HG02571 (cell line): ENCODE results near the gene TBC1D4.
A peak's percentile ranks its signal among the peaks of the same experiment; 100 is the strongest.
"Not testable (repeated sequence)": the region's sequence is repeated elsewhere in the genome, so short reads cannot be mapped to it uniquely, and the experiment has no call there.

Experiments used
- ATAC-seq: cut with Tn5 transposase; IDR thresholded peaks from one replicate; pipeline ENCODE4 v1.9.1; 2021; ENCODE audit warnings: mild to moderate bottlenecking, moderate library complexity; ENCODE audit not compliant: unreplicated experiment

TBC1D4 gene

DNA sequence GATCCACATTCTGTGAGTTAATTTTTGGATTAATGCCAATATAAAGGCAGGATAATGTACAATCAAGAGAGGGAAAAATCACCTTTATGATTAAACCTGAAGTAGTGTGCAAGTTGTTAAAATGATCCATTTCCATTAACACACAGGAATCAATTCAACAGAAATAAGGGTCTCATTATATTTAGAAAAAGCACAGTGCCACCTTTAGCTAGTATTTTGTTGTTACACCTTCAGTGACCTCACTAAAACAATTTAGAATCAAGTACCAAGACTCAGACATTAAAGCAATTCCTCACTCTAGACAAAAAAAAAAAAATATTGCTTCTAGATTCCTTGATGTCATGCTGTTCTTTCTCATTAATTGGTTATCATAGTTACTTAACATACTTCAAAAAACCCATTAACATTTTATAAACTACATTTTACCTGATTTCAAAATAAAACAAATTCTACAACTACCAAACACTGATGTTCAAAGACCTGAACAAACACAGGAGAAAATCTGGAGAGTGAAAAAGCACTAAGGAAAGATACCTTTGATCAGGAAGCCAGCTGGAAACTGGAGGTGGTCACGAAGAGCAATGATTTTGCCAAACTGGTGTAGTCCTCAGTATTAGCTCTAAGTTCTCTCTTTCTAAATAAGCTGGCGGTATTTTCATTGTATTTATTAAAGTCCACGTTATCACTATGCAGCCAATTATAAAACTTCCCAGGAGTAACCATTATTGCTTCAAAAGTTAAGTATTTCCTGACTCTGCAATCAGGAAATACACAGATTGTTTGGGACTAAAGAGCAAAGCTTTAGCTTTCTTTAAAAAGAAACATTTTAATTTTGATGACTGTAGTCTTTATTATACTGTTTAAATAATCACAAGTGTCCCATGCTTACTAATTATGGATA, 115.3 kb downstream of the TBC1D4 start:
- no peak for ATAC-seq

DNA sequence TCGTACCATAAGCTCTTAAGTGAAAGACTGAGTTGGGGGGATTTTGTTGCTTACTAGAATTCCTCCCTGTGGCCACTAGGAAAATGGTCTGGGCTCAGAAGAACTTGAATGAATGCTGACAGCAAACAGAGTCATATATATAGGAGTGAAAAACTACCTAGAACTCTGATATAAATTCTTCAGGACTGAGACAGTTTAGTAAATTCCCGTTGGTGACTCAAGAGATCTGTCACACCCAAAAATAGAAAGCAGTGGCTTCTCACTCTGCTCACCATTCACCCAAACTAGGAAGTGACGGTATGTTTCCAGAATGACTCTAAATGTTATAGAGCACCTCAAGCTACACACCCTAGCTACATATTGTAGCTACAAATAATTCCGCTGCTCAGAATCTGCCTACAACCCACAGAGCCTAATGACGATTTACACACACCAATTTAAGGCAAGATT, 116.2 kb downstream of the TBC1D4 start:
- peak; percentile 96 for ATAC-seq

GRCh38 chr13:75364131-75364713, 117.7 kb downstream of the TBC1D4 start:
- ATAC-seq: no peak

GRCh38 chr13:75363371-75363770, 118.6 kb downstream of the TBC1D4 start:
- ATAC-seq: no peak

- no peak for ATAC-seq
These were observed 119.9 kb downstream of the TBC1D4 start for GRCh38 chr13:75362026-75362425.

DNA sequence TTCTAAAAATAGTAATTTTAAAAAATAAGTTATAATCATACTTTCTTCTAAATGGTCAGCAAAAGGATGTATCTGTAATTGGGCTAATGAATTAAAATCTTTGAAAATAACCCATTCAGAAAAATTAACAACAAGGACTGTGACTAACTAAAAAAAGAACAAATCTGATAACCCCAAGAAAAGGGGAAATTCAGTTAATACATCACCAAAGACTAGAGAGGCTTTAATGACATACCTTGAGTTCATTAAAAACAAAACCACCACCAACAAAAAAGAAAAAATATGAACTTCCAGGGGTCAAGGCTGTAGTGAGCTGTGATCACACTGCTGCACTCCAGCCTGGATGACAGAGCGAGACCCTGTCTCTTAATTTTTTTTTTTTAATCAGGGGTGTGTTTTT, 121.8 kb downstream of the TBC1D4 start:
- no peak for ATAC-seq

GRCh38 chr13:75359266-75359665, 122.7 kb downstream of the TBC1D4 start:
- no peak for ATAC-seq

GRCh38 chr13:75357576-75358289, 124.2 kb downstream of the TBC1D4 start:
- ATAC-seq: peak; percentile 82

- ATAC-seq: no peak
These were observed 125.5 kb downstream of the TBC1D4 start for GRCh38 chr13:75356421-75356820.

DNA sequence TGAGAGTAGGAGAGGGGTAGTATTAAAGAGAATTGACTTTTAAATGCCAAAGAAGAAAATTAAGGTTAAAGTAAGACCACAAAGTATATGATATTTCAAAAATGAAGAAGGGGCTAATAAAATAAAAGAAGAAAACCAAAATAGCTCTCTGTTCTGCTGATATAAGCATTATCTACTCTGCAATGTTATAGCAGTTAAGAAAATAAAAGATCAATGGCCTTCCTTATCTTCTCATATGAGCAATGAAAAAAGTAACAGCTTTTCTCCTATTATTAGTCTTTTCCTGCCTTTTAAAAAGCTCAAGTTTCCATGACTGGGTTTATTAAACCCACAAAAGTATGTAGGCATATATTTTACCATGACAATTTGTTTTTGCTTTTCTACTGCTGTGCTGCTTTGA, 126.4 kb downstream of the TBC1D4 start:
- no peak for ATAC-seq

- ATAC-seq: peak; percentile 89
These were observed 128.2 kb downstream of the TBC1D4 start for GRCh38 chr13:75353781-75354193.

DNA sequence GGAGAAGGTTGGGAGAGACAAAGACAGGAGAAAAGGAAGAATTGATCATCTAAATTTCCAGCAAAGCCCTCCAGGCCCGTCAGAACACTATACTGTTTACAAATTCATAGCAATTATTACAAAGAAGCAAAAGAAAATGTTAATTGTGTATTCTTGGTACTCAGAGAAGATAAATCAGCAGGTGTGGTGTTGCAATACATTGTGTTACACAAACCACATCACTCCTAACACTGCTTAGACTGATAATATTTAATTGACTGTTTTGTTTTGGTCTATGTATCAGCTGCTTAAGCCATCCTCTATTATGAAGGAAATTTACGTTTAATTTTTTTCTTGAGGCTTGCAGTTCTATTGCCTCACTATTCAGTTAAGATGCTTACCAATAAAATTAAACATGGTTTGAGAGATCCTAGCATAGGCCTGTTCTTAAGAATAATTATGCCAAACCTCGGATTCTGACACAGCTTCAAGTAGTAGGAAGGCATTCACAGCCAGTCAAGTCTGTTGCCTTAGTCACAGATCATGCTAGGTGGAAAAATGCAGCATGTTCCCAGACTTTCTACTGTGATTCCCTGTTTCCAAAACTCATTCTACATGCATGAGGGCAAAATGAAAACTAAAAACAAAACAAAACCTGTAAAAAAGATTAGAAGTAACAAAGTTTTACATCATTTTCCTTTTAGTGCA, 129.2 kb downstream of the TBC1D4 start:
- no peak for ATAC-seq

DNA sequence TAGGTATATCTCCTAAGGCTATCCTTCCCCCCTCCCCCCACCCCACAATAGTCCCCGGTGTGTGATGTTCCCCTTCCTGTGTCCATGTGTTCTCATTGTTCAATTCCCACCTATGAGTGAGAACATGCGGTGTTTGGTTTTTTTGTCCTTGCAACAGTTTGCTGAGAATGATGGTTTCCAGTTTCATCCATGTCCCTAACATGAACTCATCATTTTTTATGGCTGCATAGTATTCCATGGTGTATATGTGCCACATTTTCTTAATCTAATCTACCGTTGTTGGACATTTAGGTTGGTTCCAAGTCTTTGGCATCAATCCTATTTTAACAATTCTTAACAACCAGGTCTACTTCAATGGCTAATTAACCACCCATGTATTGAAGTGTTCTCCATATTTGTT, 130.4 kb downstream of the TBC1D4 start:
- ATAC-seq: not testable (repeated sequence)

GRCh38 chr13:75347925-75348324, 134.0 kb downstream of the TBC1D4 start:
- no peak for ATAC-seq

GRCh38 chr13:75347457-75347856, 134.5 kb downstream of the TBC1D4 start:
- ATAC-seq: no peak

GRCh38 chr13:75345193-75345592, 136.8 kb downstream of the TBC1D4 start:
- ATAC-seq: no peak

GRCh38 chr13:75341028-75341427, 140.9 kb downstream of the TBC1D4 start:
- ATAC-seq: peak; percentile 92

- no peak for ATAC-seq
These were observed 142.2 kb downstream of the TBC1D4 start for GRCh38 chr13:75339635-75340374.

DNA sequence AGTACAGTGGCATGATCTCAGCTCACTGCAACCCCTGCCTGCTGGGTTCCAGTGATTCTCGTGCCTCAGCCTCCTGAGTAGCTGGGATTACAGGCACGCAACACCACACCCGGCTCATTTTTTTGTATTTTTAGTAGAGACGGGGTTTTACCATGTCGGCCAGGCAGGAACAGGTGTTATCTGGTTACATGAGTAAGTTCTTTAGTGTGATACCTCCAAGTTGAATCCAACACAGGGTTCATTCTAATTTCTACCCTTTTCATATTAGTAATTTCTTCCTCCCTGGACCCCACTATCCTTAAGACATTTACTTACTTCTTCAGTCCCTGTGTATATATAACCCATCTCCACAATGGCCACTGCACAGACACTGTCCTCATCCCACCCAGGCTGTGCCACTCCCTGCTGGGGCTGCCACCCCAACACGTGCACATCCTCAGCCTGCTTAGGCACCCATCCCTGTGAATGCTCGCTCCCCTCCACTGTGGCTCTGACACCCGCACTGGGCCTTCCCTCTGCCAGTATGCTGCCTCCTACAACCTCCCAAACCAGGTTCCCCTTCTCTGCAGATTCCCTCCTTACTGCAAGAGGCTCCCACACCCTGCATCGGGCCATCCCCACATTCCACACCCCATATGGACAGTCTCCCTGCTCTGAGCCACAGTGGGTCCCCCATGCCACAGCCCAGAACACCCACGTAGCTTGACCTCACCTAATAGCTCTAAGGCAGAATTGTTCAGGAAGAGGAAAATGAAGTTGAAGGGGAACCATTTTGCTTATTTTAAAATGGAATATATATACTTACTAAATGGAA, 147.1 kb downstream of the TBC1D4 start:
- no peak for ATAC-seq

DNA sequence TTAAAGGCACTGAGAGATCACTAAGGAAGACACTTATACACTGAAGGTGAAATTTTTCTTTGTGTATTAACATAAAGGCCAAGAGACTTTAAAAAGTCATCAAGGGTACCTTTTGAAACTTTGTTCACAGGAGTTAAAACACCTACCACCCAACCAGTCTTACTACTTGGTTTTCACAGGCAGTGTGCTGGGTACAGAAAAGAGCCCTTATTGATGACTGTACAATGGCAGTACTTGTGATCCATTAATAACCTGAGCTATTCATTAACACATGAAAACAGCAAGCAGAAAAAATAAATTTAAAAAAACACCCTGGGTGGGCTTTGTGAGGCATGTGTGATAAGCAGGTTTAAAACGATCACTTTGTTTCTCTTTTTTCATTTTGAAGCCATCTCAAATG, 148.9 kb downstream of the TBC1D4 start:
- no peak for ATAC-seq
